H1 (cell line): ENCODE data around the gene INTS7. TPM values are rescaled to one million over a fixed set of nuclear protein-coding genes. Genes with fewer than 3 reads are reported as not detected.

Source experiments
- CTCF ChIA-PET: fragments of 300-600 bp; sonication (Branson Sonifier 250); formaldehyde crosslinking; loops from one replicate; lab custom pipeline; 2021; ENCODE audit not compliant: partially characterized antibody; lab: Charles Lee
- POLR2A ChIA-PET: fragments of 300-600 bp; sonication (Branson Sonifier 250); formaldehyde crosslinking; loops from one replicate; lab custom pipeline; 2021; ENCODE audit warnings: inconsistent platforms; ENCODE audit not compliant: partially characterized antibody; lab: Charles Lee
- DNase-seq, 2 experiments: peaks; one replicate each; pipeline versions ENCODE4 v3.0.0 to v3.0.0-alpha.2; 2010 to 2022; ENCODE audit warnings: low spot score in 2 of 2, low read depth in 1 of 2, mixed read lengths in 1 of 2
- FAIRE-seq: peaks from 2 replicates; lab custom pipeline; 2011; peaks lifted over from hg19 to GRCh38; lab: Jason Lieb, UNC
- H2AFZ ChIP-seq: 2 replicates; pipeline ENCODE4 v1.8.1; 2012; ENCODE audit warnings: low read length, inconsistent platforms
- H2AK5ac ChIP-seq: 2 replicates; pipeline ENCODE4 v1.6.1; 2013; ENCODE audit warnings: low read depth, low read length
- H2BK120ac ChIP-seq: replicated peaks from 2 replicates; pipeline ENCODE3; 2013; ENCODE audit warnings: low read depth, low read length, inconsistent platforms
- H2BK12ac ChIP-seq: 2 replicates; pipeline ENCODE4 v1.6.1; 2013; ENCODE audit warnings: low read depth, low read length
- H2BK15ac ChIP-seq: 2 replicates; pipeline ENCODE4 v1.6.1; 2013; ENCODE audit warnings: low read length
- H2BK20ac ChIP-seq: 2 replicates; pipeline ENCODE4 v1.6.1; 2013; ENCODE audit warnings: low read length
- H2BK5ac ChIP-seq: 2 replicates; pipeline ENCODE4 v1.6.1; 2013; ENCODE audit warnings: low read depth, low read length
- H3K14ac ChIP-seq: 2 replicates; pipeline ENCODE4 v1.6.1; 2013; ENCODE audit warnings: inconsistent platforms; ENCODE audit not compliant: insufficient read length
- H3K18ac ChIP-seq: 2 replicates; pipeline ENCODE4 v1.6.1; 2013; ENCODE audit warnings: low read length; ENCODE audit errors: extremely low read depth
- H3K23ac ChIP-seq: 2 replicates; pipeline ENCODE4 v1.6.1; 2013; ENCODE audit warnings: inconsistent platforms; ENCODE audit not compliant: insufficient read length
- H3K23me2 ChIP-seq: 2 replicates; pipeline ENCODE4 v1.6.1; 2013; ENCODE audit warnings: low read depth, low read length
- H3K27ac ChIP-seq: 2 replicates; pipeline ENCODE4 v1.6.1; 2011; ENCODE audit warnings: low read depth, low read length, inconsistent platforms
- H3K27me3 ChIP-seq, 4 experiments: replicated peaks in 1 of 4; 1 replicate in 1 of 4; 2 replicates in 3 of 4; pipeline versions ENCODE4 v1.6.1 to v1.8.1; 2011 to 2013; ENCODE audit warnings: low read length in 3 of 4, mild to moderate bottlenecking in 3 of 4, inconsistent platforms in 2 of 4, mixed read lengths in 2 of 4, moderate library complexity in 1 of 4; ENCODE audit not compliant: control insufficient read depth in 3 of 4, insufficient read depth in 3 of 4; ENCODE audit errors: extremely low read depth in 1 of 4
- H3K36me3 ChIP-seq, 4 experiments: 2 replicates each; pipeline versions ENCODE4 v1.6.1 to v1.8.1; 2011 to 2013; ENCODE audit warnings: mild to moderate bottlenecking in 4 of 4, low read length in 3 of 4, moderate library complexity in 2 of 4, control low read depth in 1 of 4, inconsistent platforms in 1 of 4; ENCODE audit not compliant: insufficient read depth in 4 of 4, control insufficient read depth in 2 of 4
- H3K4ac ChIP-seq: replicated peaks from 2 replicates; pipeline ENCODE3; 2013; ENCODE audit warnings: low read length, low read depth, mixed read lengths, inconsistent platforms; ENCODE audit not compliant: insufficient read length
- H3K4me1 ChIP-seq, 4 experiments: replicated peaks in 1 of 4; 1 replicate in 1 of 4; 2 replicates in 3 of 4; pipeline versions ENCODE4 v1.6.1 to v1.8.1; 2011 to 2013; ENCODE audit warnings: low read length in 3 of 4, inconsistent platforms in 2 of 4, mixed read lengths in 1 of 4; ENCODE audit not compliant: insufficient read depth in 4 of 4, control insufficient read depth in 3 of 4
- H3K4me2 ChIP-seq, 2 experiments: 2 replicates each; pipeline versions ENCODE4 v1.6.1 to v1.8.1; 2011 to 2013; ENCODE audit warnings: low read depth in 2 of 2, low read length in 2 of 2, control low read depth in 1 of 2, inconsistent platforms in 1 of 2, mild to moderate bottlenecking in 1 of 2; ENCODE audit not compliant: insufficient read depth in 1 of 2
- H3K4me3 ChIP-seq, 4 experiments: fragments of 200-600, 300-600 bp in 1 of 4; sonication (generic), shearing (Covaris generic), sonication (Bioruptor Twin) in 1 of 4; 2 replicates each; pipeline versions ENCODE4 v1.5.1 to v1.8.1; 2011 to 2016; ENCODE audit warnings: low read length in 4 of 4, low read depth in 3 of 4, control low read depth in 2 of 4, inconsistent platforms in 2 of 4, mild to moderate bottlenecking in 2 of 4, mixed read lengths in 1 of 4, moderate library complexity in 1 of 4; ENCODE audit not compliant: insufficient read depth in 2 of 4; ENCODE audit errors: extremely low read depth in 1 of 4
- H3K56ac ChIP-seq: replicated peaks from 2 replicates; pipeline ENCODE3; 2013; ENCODE audit warnings: low read depth, mild to moderate bottlenecking, mixed read lengths, low read length, inconsistent platforms; ENCODE audit not compliant: insufficient read length
- H3K79me1 ChIP-seq: 2 replicates; pipeline ENCODE4 v1.6.1; 2013; ENCODE audit warnings: low read depth, low read length, control low read depth
- H3K79me2 ChIP-seq, 2 experiments: 2 replicates each; pipeline versions ENCODE4 v1.6.1 to v1.8.1; 2012 to 2013; ENCODE audit warnings: low read length in 2 of 2, mild to moderate bottlenecking in 2 of 2, inconsistent platforms in 1 of 2; ENCODE audit not compliant: insufficient read depth in 2 of 2, control insufficient read depth in 1 of 2
- H3K9ac ChIP-seq, 4 experiments: replicated peaks in 1 of 4; 1 replicate in 1 of 4; 2 replicates in 3 of 4; pipeline versions ENCODE4 v1.6.1 to v1.8.1; 2011 to 2013; ENCODE audit warnings: low read depth in 3 of 4, low read length in 3 of 4, control low read depth in 2 of 4, mild to moderate bottlenecking in 2 of 4, moderate library complexity in 2 of 4, inconsistent platforms in 1 of 4; ENCODE audit errors: extremely low read depth in 1 of 4
- H3K9me3 ChIP-seq, 2 experiments: 2 replicates each; pipeline versions ENCODE4 v1.6.1 to v1.8.1; 2012 to 2013; ENCODE audit warnings: mild to moderate bottlenecking in 2 of 2, moderate library complexity in 2 of 2, control low read depth in 1 of 2, inconsistent platforms in 1 of 2, low read depth in 1 of 2, low read length in 1 of 2, mixed read lengths in 1 of 2; ENCODE audit not compliant: insufficient read depth in 2 of 2
- H4K20me1 ChIP-seq, 2 experiments: replicated peaks in 1 of 2; 2 replicates each; pipeline versions ENCODE3 to v1.8.1; 2011 to 2013; ENCODE audit warnings: inconsistent platforms in 2 of 2, low read length in 2 of 2, mild to moderate bottlenecking in 1 of 2; ENCODE audit not compliant: insufficient read depth in 2 of 2, control insufficient read depth in 1 of 2
- H4K5ac ChIP-seq: 2 replicates; pipeline ENCODE4 v1.6.1; 2013; ENCODE audit warnings: low read length, low read depth, mixed read lengths, inconsistent platforms; ENCODE audit not compliant: insufficient read length
- H4K8ac ChIP-seq: 2 replicates; pipeline ENCODE4 v1.8.0; 2013; ENCODE audit warnings: mild to moderate bottlenecking, moderate library complexity, low read length, inconsistent platforms; ENCODE audit not compliant: insufficient read depth; ENCODE audit errors: extremely low read depth
- H4K91ac ChIP-seq: replicated peaks from 2 replicates; pipeline ENCODE3; 2013; ENCODE audit warnings: low read length, mixed read lengths, inconsistent platforms; ENCODE audit not compliant: insufficient read length
- WGBS, 2 experiments: shearing (Covaris generic) in 1 of 2; methylation state at CpG; one replicate each; pipeline versions ENCODE4 v1.1.6 to v1.1.7; 2013 to 2015; ENCODE audit warnings: low lambda C conversion rate in 2 of 2, mixed read lengths in 2 of 2, inconsistent platforms in 1 of 2, low coverage in 1 of 2, missing lambda C conversion rate in 1 of 2; ENCODE audit not compliant: insufficient replicate concordance in 2 of 2, insufficient coverage in 1 of 2, insufficient read length in 1 of 2; ENCODE audit errors: extremely low coverage in 1 of 2, missing lambda C conversion rate in 1 of 2; 5-methylcytosine and 5-hydroxymethylcytosine counted together
- polyA plus RNA-seq, 7 experiments: library from polyadenylated mRNA; depleted of rRNA in 3 of 7; stranded (reverse) in 5 of 7; unstranded in 2 of 7; fragments of >200 nt in 5 of 7; fragments of 200-250 nt in 2 of 7; gene quantifications; 1 replicate in 5 of 7; 2 replicates in 1 of 7; 4 replicates in 1 of 7; pipeline versions ENCODE4 v1.2.1 to v1.2.3, GENCODE V29; 2011 to 2013; ENCODE audit warnings: missing spikeins in 2 of 7, mixed read lengths in 2 of 7
- total RNA-seq: library from RNA; stranded (reverse); fragmentation: NEBNext Ultra II Directional; extraction: Animal tissue kit (Norgen Biotek cat#: 25700); gene quantifications from 2 replicates; pipeline ENCODE4 v1.2.1, GENCODE V29; 2021

The INTS7 gene
- total and polyA plus RNA-seq, 2 of the 8 experiments (the other 6 are each of a cell fraction or from before 2014, with no cell fraction given) = 15.2 to 22.4 TPM

GRCh38 chr1:211891708-211892107, 143.6 kb downstream of the INTS7 start:
- H3K9ac ChIP-seq = no peak overlapping the region
- WGBS, 2 experiments = 74% methylated on average over 1 of the region's 1 CpG; no CpG with 5 or more reads in 1 of the 2 experiments
- H3K27ac ChIP-seq = no peak overlapping the region
- no peak overlapping the region for H2AFZ ChIP-seq
- no peak overlapping the region for H2BK20ac ChIP-seq
- no peak overlapping the region for H2BK5ac ChIP-seq
- 0 out of 2 replicates have a peak, but pooled peaks cover 2% of the 10 kb centered on the region for H3K23me2 ChIP-seq
- no peak overlapping the region for H2AK5ac ChIP-seq
- H3K56ac ChIP-seq = no peak overlapping the region
- no peaks in the 10 kb centered on the region for H4K20me1 ChIP-seq
- H3K23ac ChIP-seq = no peak overlapping the region
- H2BK15ac ChIP-seq = no peak overlapping the region
- H3K9me3 ChIP-seq = no peaks in the 10 kb centered on the region
- CTCF ChIA-PET = interaction anchor here (0.7 to 1.0 kb wide), 2 partner anchors 12 to 60 kb away, joined by 4 read pairs; no protein-coding TSS in a partner anchor
- no peak overlapping the region for H4K8ac ChIP-seq
- no peak for FAIRE-seq
- DNase-seq = no peak
- no peaks in the 10 kb centered on the region for H3K27me3 ChIP-seq
- no peak overlapping the region for H4K5ac ChIP-seq
- H3K4me3 ChIP-seq = no peak overlapping the region
- H2BK120ac ChIP-seq = no peak overlapping the region
- H4K91ac ChIP-seq = no peak overlapping the region
- H3K4me1 ChIP-seq = no peaks in the 10 kb centered on the region
- H3K14ac ChIP-seq = no peak overlapping the region
- no peak overlapping the region for H3K4me2 ChIP-seq
- POLR2A ChIA-PET = no interaction called here
- no peak overlapping the region for H3K18ac ChIP-seq
- no peak overlapping the region for H3K4ac ChIP-seq
- H2BK12ac ChIP-seq = no peak overlapping the region
- H3K36me3 ChIP-seq = no peaks in the 10 kb centered on the region
- no peaks in the 10 kb centered on the region for H3K79me2 ChIP-seq
- no peaks in the 10 kb centered on the region; the same call in 1 of the 2 replicates for H3K79me1 ChIP-seq
